Astrocyte (in vitro differentiated cells and primary cell): ENCODE measurements around the gene OR1D2. TPM values are rescaled to one million over a fixed set of nuclear protein-coding genes. Genes with fewer than 3 reads are reported as not detected.
"Not testable (repeated sequence)": the region's sequence is repeated elsewhere in the genome, so short reads cannot be mapped to it uniquely, and the experiment has no call there.

ENCODE experiments used
- DNase-seq: peaks from one replicate; pipeline ENCODE4 v3.0.0-alpha.2; 2010; ENCODE audit warnings: low read depth
- FAIRE-seq: peaks from 2 replicates; lab custom pipeline; 2011; peaks lifted over from hg19 to GRCh38; lab: Jason Lieb, UNC
- H2AFZ ChIP-seq: 2 replicates; pipeline ENCODE4 v1.6.0; 2012; ENCODE audit warnings: low read depth, low read length, inconsistent platforms
- H3K27ac ChIP-seq: 2 replicates; pipeline ENCODE4 v1.5.1; 2011; ENCODE audit warnings: low read depth, low read length, inconsistent platforms
- H3K27me3 ChIP-seq: 2 replicates; pipeline ENCODE4 v1.6.0; 2011; ENCODE audit warnings: low read length, inconsistent platforms; ENCODE audit not compliant: insufficient read depth
- H3K36me3 ChIP-seq: 2 replicates; pipeline ENCODE4 v1.5.1; 2011; ENCODE audit warnings: low read length, inconsistent platforms; ENCODE audit not compliant: insufficient read depth
- H3K4me1 ChIP-seq: 2 replicates; pipeline ENCODE4 v1.5.1; 2011; ENCODE audit warnings: low read length, inconsistent platforms; ENCODE audit not compliant: insufficient read depth
- H3K4me2 ChIP-seq: 2 replicates; pipeline ENCODE4 v1.6.0; 2012; ENCODE audit warnings: low read length, inconsistent platforms
- H3K4me3 ChIP-seq: 2 replicates; pipeline ENCODE4 v1.5.1; 2011; ENCODE audit warnings: low read depth, mild to moderate bottlenecking, low read length, inconsistent platforms; ENCODE audit not compliant: insufficient read depth
- H3K79me2 ChIP-seq: 2 replicates; pipeline ENCODE4 v1.6.0; 2012; ENCODE audit warnings: mild to moderate bottlenecking, low read length, inconsistent platforms; ENCODE audit not compliant: insufficient read depth
- H3K9ac ChIP-seq: 2 replicates; pipeline ENCODE4 v1.6.0; 2012; ENCODE audit warnings: mild to moderate bottlenecking, low read length, inconsistent platforms
- H3K9me3 ChIP-seq: 2 replicates; pipeline ENCODE4 v1.5.1; 2012; ENCODE audit warnings: low read depth, mild to moderate bottlenecking, low read length, inconsistent platforms; ENCODE audit not compliant: insufficient read depth
- H4K20me1 ChIP-seq: 2 replicates; pipeline ENCODE4 v1.6.0; 2012; ENCODE audit warnings: low read length, inconsistent platforms; ENCODE audit not compliant: insufficient read depth
- H3K27ac Mint-ChIP-seq: one replicate; pipeline ENCODE4 v1.8.0; 2021; ENCODE audit warnings: mild to moderate bottlenecking, mixed read lengths; ENCODE audit not compliant: unreplicated experiment
- H3K27me3 Mint-ChIP-seq: one replicate; pipeline ENCODE4 v1.8.0; 2021; ENCODE audit warnings: low read depth, mixed read lengths; ENCODE audit not compliant: unreplicated experiment
- H3K36me3 Mint-ChIP-seq: one replicate; pipeline ENCODE4 v1.8.0; 2021; ENCODE audit warnings: low read depth, mixed read lengths; ENCODE audit not compliant: unreplicated experiment
- H3K4me1 Mint-ChIP-seq: one replicate; pipeline ENCODE4 v1.8.0; 2021; ENCODE audit warnings: low read depth, mixed read lengths; ENCODE audit not compliant: unreplicated experiment
- H3K4me3 Mint-ChIP-seq: one replicate; pipeline ENCODE4 v1.8.0; 2021; ENCODE audit warnings: mild to moderate bottlenecking, moderate library complexity, mixed read lengths; ENCODE audit not compliant: unreplicated experiment
- H3K9me3 Mint-ChIP-seq: one replicate; pipeline ENCODE4 v1.8.0; 2021; ENCODE audit warnings: mild to moderate bottlenecking, mixed read lengths; ENCODE audit not compliant: unreplicated experiment
- total RNA-seq: library from RNA; stranded (reverse); gene quantifications from 2 replicates; pipeline ENCODE4 v1.2.1, GENCODE V29; 2021

Gene OR1D2
- total RNA-seq, 1 donor from 2014 or later = not detected

DNA sequence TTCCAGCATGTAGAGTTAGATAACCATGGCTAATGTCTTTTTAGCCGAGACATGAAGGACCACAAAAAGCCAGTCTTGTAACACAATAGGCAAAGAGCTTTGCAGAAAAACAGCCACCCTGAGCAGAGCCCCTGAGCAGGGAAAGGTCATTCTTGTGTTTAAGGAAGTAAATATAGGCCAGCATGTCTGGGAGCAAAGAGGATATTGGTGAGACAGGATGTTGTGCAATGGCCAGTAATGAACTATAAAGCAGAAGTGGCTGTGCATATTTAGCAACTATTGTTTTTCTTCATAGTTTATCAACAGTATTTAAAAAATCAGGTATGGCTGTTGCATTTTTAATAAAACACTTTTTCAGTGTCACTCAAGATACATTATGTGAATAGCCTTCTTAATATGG lies 39.0 kb downstream of the OR1D2 start:
- not testable (repeated sequence) for H3K79me2 ChIP-seq, H3K4me1 Mint-ChIP-seq, H3K9ac ChIP-seq, H3K27ac Mint-ChIP-seq, H3K4me2 ChIP-seq, H3K9me3 ChIP-seq, DNase-seq, H3K36me3 ChIP-seq, H3K4me3 ChIP-seq, H3K27me3 ChIP-seq, H3K27ac ChIP-seq, H3K4me3 Mint-ChIP-seq, H3K9me3 Mint-ChIP-seq, H3K4me1 ChIP-seq, H4K20me1 ChIP-seq, H3K36me3 Mint-ChIP-seq, H3K27me3 Mint-ChIP-seq, H2AFZ ChIP-seq
- peak; percentile 13 for FAIRE-seq

DNA sequence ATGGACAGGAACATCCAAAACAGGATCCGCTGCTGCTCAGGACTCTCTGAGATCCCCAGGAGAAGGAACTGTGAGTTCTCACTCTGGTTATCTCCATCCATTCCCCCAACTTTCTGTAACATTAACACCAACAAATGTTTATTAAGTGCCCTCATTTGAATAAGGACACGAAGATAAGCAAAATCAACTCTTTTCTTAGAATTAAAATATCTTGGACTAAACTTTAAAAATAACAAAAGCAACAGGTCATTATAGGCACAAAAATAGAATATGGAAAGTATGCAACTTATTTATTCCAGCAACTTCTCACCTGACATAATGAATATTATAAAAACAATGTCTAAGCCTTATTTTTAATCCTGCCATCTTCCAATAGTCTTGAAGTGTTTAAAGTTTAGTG lies 40.7 kb downstream of the OR1D2 start, which contains the start of gene OR1D5:
TSS of gene OR1D5 (minus strand) at position 101 of the 400 bp plus-strand sequence. CDS start at position 101, 0 bp downstream.
- not testable (repeated sequence) for H3K9me3 Mint-ChIP-seq, H4K20me1 ChIP-seq, H3K36me3 Mint-ChIP-seq, H3K36me3 ChIP-seq, H3K27ac Mint-ChIP-seq, H3K27me3 Mint-ChIP-seq, FAIRE-seq, H3K4me3 ChIP-seq, H3K4me1 ChIP-seq, DNase-seq, H2AFZ ChIP-seq, H3K9ac ChIP-seq, H3K4me3 Mint-ChIP-seq, H3K27me3 ChIP-seq, H3K4me2 ChIP-seq, H3K27ac ChIP-seq, H3K79me2 ChIP-seq, H3K9me3 ChIP-seq, H3K4me1 Mint-ChIP-seq

DNA sequence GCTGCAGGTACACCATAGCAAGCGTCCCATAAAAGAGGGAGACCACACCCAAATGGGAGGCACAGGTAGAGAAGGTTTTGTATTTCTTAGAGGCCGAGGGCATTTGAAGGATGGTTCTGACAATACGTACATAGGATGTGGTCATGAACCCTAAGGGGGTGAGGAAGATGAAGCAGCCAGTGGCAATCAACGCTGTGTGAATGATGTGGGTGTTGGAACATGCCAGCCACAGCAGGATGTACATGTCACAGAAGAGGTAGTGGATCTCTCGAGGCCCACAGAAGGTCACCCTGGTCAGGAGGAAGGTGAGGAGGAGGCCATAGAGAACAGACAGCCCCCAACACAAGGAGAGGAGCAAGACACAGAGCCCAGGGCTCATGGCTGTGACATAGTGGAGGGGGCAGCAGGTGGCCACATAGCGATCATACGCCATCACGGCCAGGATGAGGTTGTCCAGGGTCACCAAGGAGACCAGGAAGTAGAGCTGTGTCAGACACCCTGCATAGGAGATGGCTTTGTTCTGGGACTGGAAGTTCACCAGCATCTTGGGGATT lies 41.3 kb downstream of the OR1D2 start:
- not testable (repeated sequence) for FAIRE-seq, H3K27ac Mint-ChIP-seq, H3K4me1 Mint-ChIP-seq

GRCh38 chr17:3054868-3055267 lies 49.4 kb downstream of the OR1D2 start:
- H3K4me2 ChIP-seq, H3K9me3 Mint-ChIP-seq, H3K4me3 ChIP-seq, H2AFZ ChIP-seq, H3K9ac ChIP-seq, H3K36me3 ChIP-seq, H3K27me3 Mint-ChIP-seq, H3K27ac ChIP-seq, H3K4me3 Mint-ChIP-seq, H3K79me2 ChIP-seq, FAIRE-seq, H3K36me3 Mint-ChIP-seq, DNase-seq, H3K4me1 ChIP-seq, H3K27ac Mint-ChIP-seq, H4K20me1 ChIP-seq, H3K9me3 ChIP-seq, H3K4me1 Mint-ChIP-seq, H3K27me3 ChIP-seq: not testable (repeated sequence)

More for the DNA sequence above, 41.3 kb downstream of the OR1D2 start:
- not testable (repeated sequence) for H3K36me3 ChIP-seq, H3K9me3 Mint-ChIP-seq, H3K4me3 ChIP-seq, H3K4me3 Mint-ChIP-seq, H3K4me1 ChIP-seq, H2AFZ ChIP-seq, H3K79me2 ChIP-seq, H3K4me2 ChIP-seq, DNase-seq, H3K27me3 ChIP-seq, H3K27me3 Mint-ChIP-seq, H3K9ac ChIP-seq, H4K20me1 ChIP-seq, H3K27ac ChIP-seq, H3K36me3 Mint-ChIP-seq, H3K9me3 ChIP-seq
